GM12878 (cell line): ENCODE data around the gene CBARP. TPM values are rescaled to one million over a fixed set of nuclear protein-coding genes. Genes with fewer than 3 reads are reported as not detected.
A peak's percentile ranks its signal among the peaks of the same experiment; 100 is the strongest.

Source experiments
- ATAC-seq: fragments of 200-7000 bp; cut with Tn5 transposase; 3 replicates; pipeline ENCODE4 v1.9.1; 2020; ENCODE audit warnings: mild to moderate bottlenecking, moderate library complexity
- BruUV-seq: library from RNA; stranded (reverse); fragments of 400-500 nt; replicated peaks from 2 replicates; lab custom pipeline; 2021; lab: Mats Ljungman, UMichigan
- CTCF ChIA-PET: fragments of 300-600 bp; sonication (Branson Sonifier 250); formaldehyde crosslinking; extraction: SDS; loops from one replicate; lab custom pipeline; 2021; ENCODE audit warnings: inconsistent platforms; lab: Yijun Ruan, JAX
- POLR2A ChIA-PET: fragments of 350-600 bp; formaldehyde crosslinking; extraction: SDS; loops from one replicate; lab custom pipeline; 2021; ENCODE audit warnings: inconsistent platforms; lab: Charles Lee
- RAD21 ChIA-PET: fragments of 300-600 bp; sonication (Branson Sonifier 250); formaldehyde crosslinking; loops from one replicate; lab custom pipeline; 2023; ENCODE audit warnings: antibody characterized with exemption; ENCODE audit not compliant: unreplicated experiment; lab: Charles Lee
- SMC1A ChIA-PET: fragments of 300-600 bp; sonication (Branson Sonifier 250); formaldehyde crosslinking; loops from one replicate; lab custom pipeline; 2023; ENCODE audit not compliant: unreplicated experiment, uncharacterized antibody; lab: Charles Lee
- DNase-seq: peaks from one replicate; pipeline ENCODE4 v3.0.0-alpha.2; 2011; ENCODE audit warnings: low read depth, low spot score
- FAIRE-seq: peaks from 3 replicates; lab custom pipeline; 2011; peaks lifted over from hg19 to GRCh38; lab: Jason Lieb, UNC
- H2AFZ ChIP-seq: 2 replicates; pipeline ENCODE4 v1.6.0; 2011; ENCODE audit warnings: low read depth, low read length, control low read depth; ENCODE audit not compliant: control insufficient read depth
- H3K27ac ChIP-seq: 2 replicates; pipeline ENCODE4 v1.5.1; 2011; ENCODE audit warnings: control low read depth; ENCODE audit not compliant: control insufficient read depth, insufficient read depth
- H3K27me3 ChIP-seq, 2 experiments: replicated peaks in 1 of 2; 2 replicates each; pipeline versions ENCODE4 v1.6.0 to v1.6.1; 2011; ENCODE audit warnings: low read length in 1 of 2; ENCODE audit not compliant: control insufficient read depth in 2 of 2, insufficient read depth in 2 of 2
- H3K36me3 ChIP-seq, 2 experiments: 2 replicates each; pipeline ENCODE4 v1.5.1; 2011; ENCODE audit warnings: low read length in 1 of 2; ENCODE audit not compliant: control insufficient read depth in 2 of 2, insufficient read depth in 2 of 2
- H3K4me1 ChIP-seq: 2 replicates; pipeline ENCODE4 v1.6.1; 2011; ENCODE audit warnings: mild to moderate bottlenecking, low read length, moderate library complexity, mixed read lengths; ENCODE audit not compliant: control insufficient read depth, insufficient read depth
- H3K4me2 ChIP-seq: 2 replicates; pipeline ENCODE4 v1.6.0; 2011; ENCODE audit warnings: control low read depth; ENCODE audit not compliant: control insufficient read depth, insufficient read depth
- H3K4me3 ChIP-seq: fragments of 200-600 bp; sonication (generic); 2 replicates; pipeline ENCODE4 v1.5.1; 2016
- H3K79me2 ChIP-seq: 2 replicates; pipeline ENCODE4 v1.6.0; 2011; ENCODE audit warnings: low read length; ENCODE audit not compliant: control insufficient read depth, insufficient read depth
- H3K9ac ChIP-seq: 2 replicates; pipeline ENCODE4 v1.8.0; 2011; ENCODE audit warnings: low read length, control low read depth, mixed read lengths; ENCODE audit not compliant: control insufficient read depth, insufficient read depth
- H3K9me3 ChIP-seq: replicated peaks from 3 replicates; pipeline ENCODE4 v1.5.1; 2011; ENCODE audit warnings: mild to moderate bottlenecking, low read length; ENCODE audit not compliant: control insufficient read depth, insufficient read depth
- H4K20me1 ChIP-seq: 2 replicates; pipeline ENCODE4 v1.6.0; 2011; ENCODE audit not compliant: control insufficient read depth, insufficient read depth
- BHLHE40 ChIP-seq, 2 experiments: fragments of 450-650 bp in 1 of 2; IDR thresholded peaks; 2 replicates each; pipeline ENCODE4 v1.6.1; 2011 to 2017; ENCODE audit warnings: low read depth in 2 of 2, borderline replicate concordance in 1 of 2, improper control_type of control experiment in 1 of 2, low read length in 1 of 2, mild to moderate bottlenecking in 1 of 2
- EGR1 ChIP-seq, 2 experiments: IDR thresholded peaks; 1 replicate in 1 of 2; 2 replicates in 1 of 2; pipeline ENCODE4 v1.6.1; 2011 to 2012; ENCODE audit warnings: low read depth in 2 of 2, low read length in 2 of 2, borderline replicate concordance in 1 of 2, mild to moderate bottlenecking in 1 of 2, moderate library complexity in 1 of 2
- MEF2B ChIP-seq: fragments of 450-650 bp; IDR thresholded peaks from 2 replicates; pipeline ENCODE4 v1.6.1; 2018; ENCODE audit warnings: mild to moderate bottlenecking, moderate library complexity; ENCODE audit not compliant: partially characterized antibody, poor library complexity, severe bottlenecking
- NR2F1 ChIP-seq: fragments of 450-650 bp; conservative IDR thresholded peaks from 2 replicates; pipeline ENCODE4 v1.6.1; 2017; ENCODE audit warnings: mild to moderate bottlenecking
- SIN3A ChIP-seq: IDR thresholded peaks from 2 replicates; pipeline ENCODE4 v1.6.1; 2012; ENCODE audit warnings: low read depth, low read length, improper control_type of control experiment
- STAT3 ChIP-seq: IDR thresholded peaks from 2 replicates; pipeline ENCODE4 v1.6.1; 2011; ENCODE audit warnings: low read depth, low read length, improper control_type of control experiment
- SUPT20H ChIP-seq: IDR thresholded peaks from 2 replicates; pipeline ENCODE4 v1.6.1; 2011; ENCODE audit warnings: low read depth, mild to moderate bottlenecking, low read length, moderate library complexity, borderline replicate concordance; ENCODE audit not compliant: control insufficient read depth
- ZNF217 ChIP-seq: fragments of 450-650 bp; IDR thresholded peaks from 2 replicates; pipeline ENCODE4 v1.6.1; 2017; ENCODE audit warnings: antibody characterized with exemption, mild to moderate bottlenecking
- WGBS: methylation state at CpG from one replicate; pipeline ENCODE4 v1.1.6; 2016; ENCODE audit warnings: low lambda C conversion rate; ENCODE audit not compliant: insufficient replicate concordance, insufficient coverage; ENCODE audit errors: missing lambda C conversion rate; 5-methylcytosine and 5-hydroxymethylcytosine counted together
- in situ Hi-C: fragments of 300-500 bp; cut with MboI; formaldehyde crosslinking; loops from 9 replicates; pipeline ENCODE4 v1.14.3; 2018; ENCODE audit warnings: mixed read lengths
- intact Hi-C: fragments of 100-400 bp; cut with micrococcal nuclease; formaldehyde crosslinking; loops from one replicate; pipeline ENCODE4 v1.14.2; 2022; ENCODE audit not compliant: unreplicated experiment
- polyA plus RNA-seq, 11 experiments: library from polyadenylated mRNA; depleted of rRNA in 4 of 11; unstranded in 6 of 11; stranded (reverse) in 5 of 11; fragments of >200 nt; fragmentation: Nextera tagmentation in 4 of 11; fragmentation: Illumina TruSeq in 1 of 11; extraction: Ambion mirVana in 4 of 11; extraction: Trizol in 1 of 11; gene quantifications; 1 replicate in 1 of 11; 2 replicates in 10 of 11; pipeline versions ENCODE4 v1.2.1 to v1.2.3, GENCODE V29; 2011 to 2016; ENCODE audit warnings: inconsistent platforms in 2 of 11, missing spikeins in 2 of 11, low read depth in 1 of 11
- total RNA-seq, 4 experiments: library from RNA; depleted of rRNA in 3 of 4; stranded (reverse); fragments of >200 nt in 3 of 4; fragmentation: Illumina TruSeq in 1 of 4; extraction: Trizol in 1 of 4; gene quantifications; 2 replicates each; pipeline versions ENCODE4 v1.2.1 to v1.2.3, GENCODE V29; 2013 to 2021
- TF ChIP-seq, protein P1 (sequence below): fragments of 450-650 bp; IDR thresholded peaks from 2 replicates; pipeline ENCODE4 v1.6.1; 2016; ENCODE audit warnings: mild to moderate bottlenecking, moderate library complexity, borderline replicate concordance
- TF ChIP-seq, protein P2 (sequence below): fragments of 450-650 bp; IDR thresholded peaks from 2 replicates; pipeline ENCODE4 v1.6.1; 2017; ENCODE audit warnings: mild to moderate bottlenecking, moderate library complexity

The CBARP gene
- total and polyA plus RNA-seq, 10 of the 15 experiments (the other 5 are each of a cell fraction or from before 2014, with no cell fraction given): 0.04 to 0.59 (median 0.18) TPM; not detected in 3

DNA sequence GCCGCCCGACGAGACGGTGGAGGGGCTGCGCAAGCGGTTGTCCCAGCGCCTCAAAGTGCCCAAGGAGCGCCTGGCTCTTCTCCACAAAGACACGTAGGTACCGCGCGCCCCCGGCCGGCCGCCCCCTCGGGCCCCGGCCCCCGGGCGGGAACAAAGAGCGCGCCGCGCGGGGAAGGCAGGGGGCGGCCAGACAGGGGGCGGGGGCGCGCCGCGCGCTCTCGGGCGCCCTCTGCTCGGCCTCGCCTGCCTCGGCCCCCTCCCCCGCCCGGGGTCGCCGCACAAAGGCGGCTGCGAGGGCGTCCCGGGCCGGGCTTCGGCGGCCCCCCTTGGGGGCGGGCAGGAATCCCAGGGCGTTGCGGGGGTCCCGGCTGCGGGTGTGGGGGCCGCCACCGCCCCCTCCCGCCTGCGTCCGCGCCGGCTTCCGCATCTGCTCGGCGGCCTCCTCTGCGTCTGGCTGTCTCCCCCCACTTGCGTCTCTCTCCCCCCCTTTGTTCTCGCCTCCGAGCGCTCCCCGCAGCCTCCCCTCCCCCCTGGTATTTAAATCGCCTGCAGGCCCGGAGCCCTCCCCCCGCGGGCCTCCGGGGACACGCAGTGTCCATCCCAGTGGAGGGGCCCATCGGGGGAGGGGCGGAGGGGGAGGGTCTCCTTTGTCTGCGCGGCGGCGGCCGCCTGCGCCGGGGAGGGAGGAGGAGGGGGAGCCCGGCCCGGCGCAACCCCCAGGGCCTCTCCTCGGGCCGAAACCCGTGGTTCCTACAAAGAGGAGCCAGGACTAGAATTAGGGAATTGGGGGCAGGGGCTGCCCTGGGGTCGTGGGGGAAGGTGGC is 12.8 kb upstream of the CBARP start:
- peak overlapping the region; percentile 53 for H3K4me2 ChIP-seq
- FAIRE-seq (no peak), DNase-seq (no peak), ATAC-seq (no peak)
- peaks cover 55% of the 10 kb centered on the region for H3K79me2 ChIP-seq
- no TSS peak for BruUV-seq
- CTCF ChIA-PET: interaction anchor here (1.3 kb wide), 1 partner anchor 16 kb away, joined by 9 read pairs; no protein-coding TSS in a partner anchor
- H3K9me3 ChIP-seq: no peaks in the 10 kb centered on the region
- peak overlapping the region; percentile 72 for H3K27ac ChIP-seq
- in situ Hi-C loops: no loop called here
- SMC1A ChIA-PET: no interaction called here
- H2AFZ ChIP-seq: no peak overlapping the region
- peak overlapping the region; percentile 86 for H3K9ac ChIP-seq
- POLR2A ChIA-PET: interaction anchor here (1.0 to 2.2 kb wide), 3 partner anchors 12 to 18 kb away, joined by 5 to 8 read pairs (median 8); partner anchors contain the start of gene CIRBP
- RAD21 ChIA-PET: interaction anchor here (1.0 kb wide), 1 partner anchor 16 kb away, joined by 3 read pairs; no protein-coding TSS in a partner anchor
- peak overlapping the region; percentile 91 for H3K4me3 ChIP-seq
- H4K20me1 ChIP-seq: no peaks in the 10 kb centered on the region
- intact Hi-C loops: no loop called here
- WGBS: 2% methylated on average over 19 of the region's 90 CpGs
- peaks cover 10% of the 10 kb centered on the region for H3K4me1 ChIP-seq
- no peaks in the 10 kb centered on the region for H3K27me3 ChIP-seq
- H3K36me3 ChIP-seq: peaks cover 11 to 18% of the 10 kb centered on the region in 2 experiments; a peak in 3 of 4 replicates
- TF ChIP-seq STAT3 (no peak), BHLHE40 (IDR thresholded peaks at IDR 0.05; ENCODE audit: borderline replicate concordance in 1 of 2, low read depth in 2 of 2, low read length in 1 of 2) (peak in 1 of 2 experiments; percentile 56; a peak in 2 of 4 replicates), MEF2B (peak; percentile 46), EGR1 (IDR thresholded peaks at IDR 0.05; ENCODE audit: borderline replicate concordance in 1 of 2, low read depth in 2 of 2, low read length in 2 of 2) (peak in 1 of 2 experiments; percentile 42; a peak in 1 of 3 replicates), ZNF217 (peak; percentile 43; the same call in 1 of the 2 replicates), SUPT20H (no peak), SIN3A (peak; percentile 42; the same call in 1 of the 2 replicates), NR2F1 (peak; percentile 70)
- TF ChIP-seq, protein P1, sequence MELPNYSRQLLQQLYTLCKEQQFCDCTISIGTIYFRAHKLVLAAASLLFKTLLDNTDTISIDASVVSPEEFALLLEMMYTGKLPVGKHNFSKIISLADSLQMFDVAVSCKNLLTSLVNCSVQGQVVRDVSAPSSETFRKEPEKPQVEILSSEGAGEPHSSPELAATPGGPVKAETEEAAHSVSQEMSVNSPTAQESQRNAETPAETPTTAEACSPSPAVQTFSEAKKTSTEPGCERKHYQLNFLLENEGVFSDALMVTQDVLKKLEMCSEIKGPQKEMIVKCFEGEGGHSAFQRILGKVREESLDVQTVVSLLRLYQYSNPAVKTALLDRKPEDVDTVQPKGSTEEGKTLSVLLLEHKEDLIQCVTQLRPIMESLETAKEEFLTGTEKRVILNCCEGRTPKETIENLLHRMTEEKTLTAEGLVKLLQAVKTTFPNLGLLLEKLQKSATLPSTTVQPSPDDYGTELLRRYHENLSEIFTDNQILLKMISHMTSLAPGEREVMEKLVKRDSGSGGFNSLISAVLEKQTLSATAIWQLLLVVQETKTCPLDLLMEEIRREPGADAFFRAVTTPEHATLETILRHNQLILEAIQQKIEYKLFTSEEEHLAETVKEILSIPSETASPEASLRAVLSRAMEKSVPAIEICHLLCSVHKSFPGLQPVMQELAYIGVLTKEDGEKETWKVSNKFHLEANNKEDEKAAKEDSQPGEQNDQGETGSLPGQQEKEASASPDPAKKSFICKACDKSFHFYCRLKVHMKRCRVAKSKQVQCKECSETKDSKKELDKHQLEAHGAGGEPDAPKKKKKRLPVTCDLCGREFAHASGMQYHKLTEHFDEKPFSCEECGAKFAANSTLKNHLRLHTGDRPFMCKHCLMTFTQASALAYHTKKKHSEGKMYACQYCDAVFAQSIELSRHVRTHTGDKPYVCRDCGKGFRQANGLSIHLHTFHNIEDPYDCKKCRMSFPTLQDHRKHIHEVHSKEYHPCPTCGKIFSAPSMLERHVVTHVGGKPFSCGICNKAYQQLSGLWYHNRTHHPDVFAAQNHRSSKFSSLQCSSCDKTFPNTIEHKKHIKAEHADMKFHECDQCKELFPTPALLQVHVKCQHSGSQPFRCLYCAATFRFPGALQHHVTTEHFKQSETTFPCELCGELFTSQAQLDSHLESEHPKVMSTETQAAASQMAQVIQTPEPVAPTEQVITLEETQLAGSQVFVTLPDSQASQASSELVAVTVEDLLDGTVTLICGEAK: no peak
- TF ChIP-seq, protein P2, sequence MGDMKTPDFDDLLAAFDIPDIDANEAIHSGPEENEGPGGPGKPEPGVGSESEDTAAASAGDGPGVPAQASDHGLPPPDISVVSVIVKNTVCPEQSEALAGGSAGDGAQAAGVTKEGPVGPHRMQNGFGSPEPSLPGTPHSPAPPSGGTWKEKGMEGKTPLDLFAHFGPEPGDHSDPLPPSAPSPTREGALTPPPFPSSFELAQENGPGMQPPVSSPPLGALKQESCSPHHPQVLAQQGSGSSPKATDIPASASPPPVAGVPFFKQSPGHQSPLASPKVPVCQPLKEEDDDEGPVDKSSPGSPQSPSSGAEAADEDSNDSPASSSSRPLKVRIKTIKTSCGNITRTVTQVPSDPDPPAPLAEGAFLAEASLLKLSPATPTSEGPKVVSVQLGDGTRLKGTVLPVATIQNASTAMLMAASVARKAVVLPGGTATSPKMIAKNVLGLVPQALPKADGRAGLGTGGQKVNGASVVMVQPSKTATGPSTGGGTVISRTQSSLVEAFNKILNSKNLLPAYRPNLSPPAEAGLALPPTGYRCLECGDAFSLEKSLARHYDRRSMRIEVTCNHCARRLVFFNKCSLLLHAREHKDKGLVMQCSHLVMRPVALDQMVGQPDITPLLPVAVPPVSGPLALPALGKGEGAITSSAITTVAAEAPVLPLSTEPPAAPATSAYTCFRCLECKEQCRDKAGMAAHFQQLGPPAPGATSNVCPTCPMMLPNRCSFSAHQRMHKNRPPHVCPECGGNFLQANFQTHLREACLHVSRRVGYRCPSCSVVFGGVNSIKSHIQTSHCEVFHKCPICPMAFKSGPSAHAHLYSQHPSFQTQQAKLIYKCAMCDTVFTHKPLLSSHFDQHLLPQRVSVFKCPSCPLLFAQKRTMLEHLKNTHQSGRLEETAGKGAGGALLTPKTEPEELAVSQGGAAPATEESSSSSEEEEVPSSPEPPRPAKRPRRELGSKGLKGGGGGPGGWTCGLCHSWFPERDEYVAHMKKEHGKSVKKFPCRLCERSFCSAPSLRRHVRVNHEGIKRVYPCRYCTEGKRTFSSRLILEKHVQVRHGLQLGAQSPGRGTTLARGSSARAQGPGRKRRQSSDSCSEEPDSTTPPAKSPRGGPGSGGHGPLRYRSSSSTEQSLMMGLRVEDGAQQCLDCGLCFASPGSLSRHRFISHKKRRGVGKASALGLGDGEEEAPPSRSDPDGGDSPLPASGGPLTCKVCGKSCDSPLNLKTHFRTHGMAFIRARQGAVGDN: 0 out of 2 replicates have a peak, but pooled peaks have one; percentile 39
